ENCODE results near the gene TAC3.
"Not testable (repeated sequence)": the region's sequence is repeated elsewhere in the genome, so short reads cannot be mapped to it uniquely, and the experiment has no call there.

Gene TAC3

DNA sequence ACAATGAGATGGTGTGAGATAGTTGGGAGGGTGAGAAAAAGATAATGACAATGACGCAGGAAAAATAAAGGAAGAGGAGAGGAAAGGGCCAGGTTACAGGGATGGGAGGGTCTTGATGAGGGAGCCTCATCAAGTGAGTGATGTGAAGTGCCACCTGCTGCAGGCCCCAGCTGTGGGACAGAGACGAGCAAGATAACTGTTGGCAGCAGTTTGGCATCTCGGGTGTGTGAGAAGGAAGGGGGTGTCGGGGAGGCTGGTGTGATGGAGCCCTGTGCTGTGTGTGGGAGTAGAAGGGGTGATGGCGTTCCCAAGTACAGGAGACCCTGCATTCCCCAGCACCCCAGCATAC is 11.4 kb upstream of the TAC3 start:
- TF ChIP-seq, protein P1, sequence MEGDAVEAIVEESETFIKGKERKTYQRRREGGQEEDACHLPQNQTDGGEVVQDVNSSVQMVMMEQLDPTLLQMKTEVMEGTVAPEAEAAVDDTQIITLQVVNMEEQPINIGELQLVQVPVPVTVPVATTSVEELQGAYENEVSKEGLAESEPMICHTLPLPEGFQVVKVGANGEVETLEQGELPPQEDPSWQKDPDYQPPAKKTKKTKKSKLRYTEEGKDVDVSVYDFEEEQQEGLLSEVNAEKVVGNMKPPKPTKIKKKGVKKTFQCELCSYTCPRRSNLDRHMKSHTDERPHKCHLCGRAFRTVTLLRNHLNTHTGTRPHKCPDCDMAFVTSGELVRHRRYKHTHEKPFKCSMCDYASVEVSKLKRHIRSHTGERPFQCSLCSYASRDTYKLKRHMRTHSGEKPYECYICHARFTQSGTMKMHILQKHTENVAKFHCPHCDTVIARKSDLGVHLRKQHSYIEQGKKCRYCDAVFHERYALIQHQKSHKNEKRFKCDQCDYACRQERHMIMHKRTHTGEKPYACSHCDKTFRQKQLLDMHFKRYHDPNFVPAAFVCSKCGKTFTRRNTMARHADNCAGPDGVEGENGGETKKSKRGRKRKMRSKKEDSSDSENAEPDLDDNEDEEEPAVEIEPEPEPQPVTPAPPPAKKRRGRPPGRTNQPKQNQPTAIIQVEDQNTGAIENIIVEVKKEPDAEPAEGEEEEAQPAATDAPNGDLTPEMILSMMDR (IDR thresholded peaks at IDR 0.05; ENCODE audit: low read depth, low read length, missing control alignments): no peak
- in situ Hi-C loops (cut with HindIII; ENCODE audit: low sequenced_read_pairs): no loop called here
- DNase-seq (ENCODE audit: low read depth): no peak

DNA sequence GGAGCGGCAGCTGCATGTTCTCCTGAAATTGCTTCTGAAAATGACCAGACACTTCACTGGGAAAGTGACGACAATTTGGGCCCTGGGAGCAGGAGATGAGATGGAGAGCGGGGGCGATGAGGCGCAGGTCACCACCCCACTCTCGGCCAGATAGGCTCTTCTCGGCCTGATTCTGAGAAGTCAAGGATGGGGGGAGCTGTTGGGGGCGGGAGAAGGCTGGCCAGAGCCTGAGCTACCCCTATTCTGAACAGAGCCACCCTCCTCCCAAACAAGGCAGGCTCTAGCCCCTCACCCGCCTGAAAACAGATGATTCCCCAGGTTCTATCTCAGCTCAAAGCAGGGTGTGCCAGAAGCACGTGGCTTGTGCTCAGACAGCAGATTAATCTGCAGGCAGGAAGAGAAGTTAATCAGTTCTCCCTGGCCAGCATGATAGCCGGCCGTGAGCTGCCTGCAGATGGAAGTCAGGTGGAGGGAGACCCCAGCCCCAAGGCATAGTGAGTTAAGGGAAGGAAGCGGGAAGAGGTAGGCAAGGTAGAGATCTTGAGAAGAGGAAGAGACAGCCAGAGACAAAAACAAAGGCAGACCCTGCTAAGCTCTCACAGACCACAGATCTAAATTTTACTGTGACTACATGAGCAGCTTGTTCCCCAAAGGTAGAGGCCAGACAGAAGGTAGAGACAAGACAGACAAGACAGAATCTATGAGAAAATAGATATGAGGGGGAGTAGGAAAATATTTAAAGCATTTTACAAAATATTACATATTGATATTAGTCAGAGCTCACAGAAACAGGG is 10.9 kb upstream of the TAC3 start:
- no peak for DNase-seq (ENCODE audit: low read depth)
- in situ Hi-C loops (cut with HindIII; ENCODE audit: low sequenced_read_pairs): no loop called here
- H3K4me3 ChIP-seq (ENCODE audit: low read depth, low read length): no peak overlapping the region
- TF ChIP-seq, protein P1 (IDR thresholded peaks at IDR 0.05; ENCODE audit: low read depth, low read length, missing control alignments): no peak

More for the DNA sequence above, 11.4 kb upstream of the TAC3 start:
- H3K4me3 ChIP-seq (ENCODE audit: low read depth, low read length): no peak overlapping the region

DNA sequence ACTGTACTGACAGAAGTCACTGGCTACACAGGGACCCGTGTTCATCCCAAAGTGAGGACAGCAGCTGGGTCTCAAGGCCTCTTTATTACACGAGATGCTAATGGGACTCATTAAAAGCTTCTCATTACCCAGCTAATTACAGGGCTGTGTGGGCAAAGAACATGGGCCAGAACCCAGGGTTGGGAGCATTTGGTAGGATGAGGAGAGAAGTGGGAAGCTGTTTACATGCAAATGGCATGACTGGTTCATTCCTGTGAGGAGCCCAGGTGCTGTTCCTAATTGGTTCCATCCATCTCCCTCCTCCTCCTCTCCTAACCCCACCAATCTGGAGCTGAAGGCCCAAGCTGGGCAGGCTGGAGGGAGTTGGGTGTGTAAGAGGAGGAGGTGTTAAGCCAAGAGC is 8.9 kb upstream of the TAC3 start:
- DNase-seq (ENCODE audit: low read depth): no peak
- in situ Hi-C loops (cut with HindIII; ENCODE audit: low sequenced_read_pairs): no loop called here
- TF ChIP-seq, protein P1 (IDR thresholded peaks at IDR 0.05; ENCODE audit: low read depth, low read length, missing control alignments): no peak
- no peak overlapping the region for H3K4me3 ChIP-seq (ENCODE audit: low read depth, low read length)

DNA sequence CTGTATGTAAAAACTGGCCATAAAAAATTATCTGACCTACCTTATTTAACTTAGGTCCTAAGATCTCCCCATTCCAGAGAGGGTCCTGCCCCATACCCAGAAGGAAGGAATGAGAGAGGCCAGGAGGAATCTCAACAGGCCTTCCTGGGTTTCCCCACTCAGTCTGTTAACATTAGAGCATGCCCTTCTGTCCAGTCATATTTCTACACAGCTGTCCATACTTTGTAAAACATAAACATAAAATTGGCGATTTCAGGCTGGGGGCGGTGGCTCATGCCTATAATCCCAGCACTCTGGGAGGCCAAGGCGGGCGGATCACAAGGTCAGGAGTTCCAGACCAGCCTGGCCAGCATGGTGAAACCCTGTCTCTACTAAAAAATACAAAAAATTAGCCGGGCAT is 6.0 kb upstream of the TAC3 start:
- H3K4me3 ChIP-seq (ENCODE audit: low read depth, low read length); in situ Hi-C loops (cut with HindIII; ENCODE audit: low sequenced_read_pairs); DNase-seq (ENCODE audit: low read depth): not testable (repeated sequence)

DNA sequence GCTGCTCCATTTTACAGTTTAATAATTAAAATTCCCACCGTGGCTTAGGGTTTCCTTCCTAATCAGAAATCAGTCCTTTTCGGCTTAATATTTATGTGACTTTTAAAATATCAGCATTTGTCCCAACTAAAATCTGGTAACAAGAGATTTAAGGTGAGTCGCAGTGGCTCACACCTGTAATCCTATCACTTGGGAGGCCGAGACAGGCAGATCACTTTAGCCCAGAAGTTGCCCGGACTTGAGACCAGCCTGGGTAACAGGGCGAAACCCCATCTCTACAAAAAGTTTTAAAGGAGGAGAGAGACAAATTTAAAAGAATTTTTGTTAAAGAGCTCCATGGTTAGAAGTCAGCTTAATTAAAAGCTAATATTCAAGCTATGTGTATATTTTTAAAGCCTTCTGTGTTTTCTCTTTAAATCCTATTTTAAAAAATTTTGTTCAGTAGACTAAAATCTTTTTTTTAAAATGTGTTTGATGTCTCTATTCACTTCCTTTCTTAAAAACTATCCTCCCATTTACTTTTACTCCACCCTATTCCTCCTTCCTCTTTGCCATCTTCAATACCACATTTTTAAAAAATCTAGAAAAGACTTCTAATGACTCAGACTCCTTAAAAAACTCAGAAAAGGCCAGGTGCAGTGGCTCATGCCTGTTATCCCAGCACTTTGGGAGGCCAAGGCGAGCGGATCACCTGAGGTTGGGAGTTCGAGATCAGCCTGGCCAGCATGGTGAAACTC is 3.8 kb upstream of the TAC3 start:
- TF ChIP-seq, protein P1 (IDR thresholded peaks at IDR 0.05; ENCODE audit: low read depth, low read length, missing control alignments): no peak
- no peak for DNase-seq (ENCODE audit: low read depth)
- H3K4me3 ChIP-seq (ENCODE audit: low read depth, low read length): no peak overlapping the region
- in situ Hi-C loops (cut with HindIII; ENCODE audit: low sequenced_read_pairs): no loop called here

DNA sequence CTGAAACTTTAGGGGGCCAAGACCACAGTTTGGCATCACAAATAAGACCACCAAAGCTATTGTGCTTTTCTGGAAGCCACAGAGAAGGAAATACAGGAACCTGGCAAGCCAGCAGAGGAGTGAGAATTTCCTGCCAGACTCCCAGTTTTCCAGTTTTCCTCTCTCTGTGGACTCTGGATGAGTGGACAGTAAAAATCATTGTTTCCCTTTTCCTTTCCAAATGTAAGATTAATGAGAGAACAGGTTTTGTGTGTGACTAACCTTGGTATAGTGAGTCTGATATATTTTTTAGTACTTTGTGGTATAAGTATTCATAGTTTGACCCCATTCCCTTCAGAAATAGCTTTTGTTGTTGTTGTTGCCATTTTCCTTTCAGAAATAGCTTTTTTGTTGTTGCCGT is 2.6 kb upstream of the TAC3 start:
- no peak for DNase-seq (ENCODE audit: low read depth)
- in situ Hi-C loops (cut with HindIII; ENCODE audit: low sequenced_read_pairs): no loop called here
- TF ChIP-seq, protein P1 (IDR thresholded peaks at IDR 0.05; ENCODE audit: low read depth, low read length, missing control alignments): no peak
- H3K4me3 ChIP-seq (ENCODE audit: low read depth, low read length): no peak overlapping the region

DNA sequence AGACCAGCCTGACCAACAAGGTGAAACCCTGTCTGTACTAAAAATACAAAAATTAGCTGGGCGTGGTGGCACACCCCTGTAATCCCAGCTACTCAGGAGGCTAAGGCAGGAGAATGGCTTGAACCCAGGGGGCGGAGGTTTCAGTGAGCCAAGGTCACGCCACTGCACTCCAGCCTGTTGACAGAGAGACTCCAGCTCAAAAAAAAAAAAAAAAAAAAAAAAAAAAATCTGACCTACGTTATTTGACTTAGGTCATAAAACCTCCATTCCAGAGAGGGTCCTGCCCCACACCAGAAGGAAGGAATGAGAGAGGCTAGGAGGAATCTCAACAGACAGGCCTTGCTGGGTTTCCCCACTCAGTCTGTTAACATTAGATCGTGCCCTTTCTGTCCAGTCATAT is 2.0 kb upstream of the TAC3 start:
- in situ Hi-C loops (cut with HindIII; ENCODE audit: low sequenced_read_pairs); DNase-seq (ENCODE audit: low read depth): not testable (repeated sequence)

More for the DNA sequence above, 2.0 kb upstream of the TAC3 start:
- H3K4me3 ChIP-seq (ENCODE audit: low read depth, low read length): not testable (repeated sequence)
